ENCODE results near the gene SLC25A38. TPM values are rescaled to one million over a fixed set of nuclear protein-coding genes. Genes with fewer than 3 reads are reported as not detected.

Gene SLC25A38
- total and polyA plus RNA-seq, 9 of the 15 experiments (the other 6 are each of a cell fraction or from before 2014, with no cell fraction given), result 13.5 to 51.1 (median 30.6) TPM

DNA sequence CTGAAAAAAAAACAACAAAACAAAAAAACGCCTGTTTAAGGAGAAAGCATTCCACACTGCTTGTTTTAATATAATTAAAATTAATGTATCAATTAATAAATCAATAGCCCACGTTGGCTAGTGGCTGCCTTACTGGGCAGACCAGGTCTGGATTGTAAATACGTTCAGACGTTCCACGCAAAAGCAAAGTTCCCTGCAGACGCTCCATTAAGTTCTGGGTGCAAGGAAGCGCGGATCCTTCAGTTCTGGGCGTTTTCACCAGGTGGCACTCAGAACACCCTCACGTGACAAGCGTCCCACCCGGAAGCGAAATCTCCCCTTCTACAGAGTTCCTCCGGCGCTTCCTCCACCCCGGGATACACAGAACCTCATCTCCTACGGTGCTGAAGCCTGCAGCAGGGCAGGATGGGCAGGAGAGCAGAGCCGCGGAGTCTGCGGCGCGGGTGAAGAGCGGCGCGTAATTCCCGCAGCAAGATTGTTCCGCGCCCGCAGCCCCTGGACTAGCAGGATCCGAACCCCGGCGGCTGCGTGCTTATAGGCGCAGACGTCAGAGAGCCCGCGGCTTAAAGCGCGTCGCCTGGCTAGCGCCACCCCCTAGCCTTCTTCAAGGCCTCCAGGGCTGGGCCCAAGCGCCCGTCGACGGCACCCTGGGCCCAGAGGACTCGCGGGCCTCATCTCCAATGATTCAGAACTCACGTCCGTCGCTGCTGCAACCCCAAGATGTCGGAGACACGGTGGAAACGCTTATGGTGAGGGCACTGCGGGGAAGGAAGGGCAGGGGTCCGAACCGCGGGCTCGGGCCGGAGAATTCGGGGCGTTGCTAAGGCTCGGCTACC lies at the start of gene SLC25A38 (continued):
- TF ChIP-seq, protein P1, sequence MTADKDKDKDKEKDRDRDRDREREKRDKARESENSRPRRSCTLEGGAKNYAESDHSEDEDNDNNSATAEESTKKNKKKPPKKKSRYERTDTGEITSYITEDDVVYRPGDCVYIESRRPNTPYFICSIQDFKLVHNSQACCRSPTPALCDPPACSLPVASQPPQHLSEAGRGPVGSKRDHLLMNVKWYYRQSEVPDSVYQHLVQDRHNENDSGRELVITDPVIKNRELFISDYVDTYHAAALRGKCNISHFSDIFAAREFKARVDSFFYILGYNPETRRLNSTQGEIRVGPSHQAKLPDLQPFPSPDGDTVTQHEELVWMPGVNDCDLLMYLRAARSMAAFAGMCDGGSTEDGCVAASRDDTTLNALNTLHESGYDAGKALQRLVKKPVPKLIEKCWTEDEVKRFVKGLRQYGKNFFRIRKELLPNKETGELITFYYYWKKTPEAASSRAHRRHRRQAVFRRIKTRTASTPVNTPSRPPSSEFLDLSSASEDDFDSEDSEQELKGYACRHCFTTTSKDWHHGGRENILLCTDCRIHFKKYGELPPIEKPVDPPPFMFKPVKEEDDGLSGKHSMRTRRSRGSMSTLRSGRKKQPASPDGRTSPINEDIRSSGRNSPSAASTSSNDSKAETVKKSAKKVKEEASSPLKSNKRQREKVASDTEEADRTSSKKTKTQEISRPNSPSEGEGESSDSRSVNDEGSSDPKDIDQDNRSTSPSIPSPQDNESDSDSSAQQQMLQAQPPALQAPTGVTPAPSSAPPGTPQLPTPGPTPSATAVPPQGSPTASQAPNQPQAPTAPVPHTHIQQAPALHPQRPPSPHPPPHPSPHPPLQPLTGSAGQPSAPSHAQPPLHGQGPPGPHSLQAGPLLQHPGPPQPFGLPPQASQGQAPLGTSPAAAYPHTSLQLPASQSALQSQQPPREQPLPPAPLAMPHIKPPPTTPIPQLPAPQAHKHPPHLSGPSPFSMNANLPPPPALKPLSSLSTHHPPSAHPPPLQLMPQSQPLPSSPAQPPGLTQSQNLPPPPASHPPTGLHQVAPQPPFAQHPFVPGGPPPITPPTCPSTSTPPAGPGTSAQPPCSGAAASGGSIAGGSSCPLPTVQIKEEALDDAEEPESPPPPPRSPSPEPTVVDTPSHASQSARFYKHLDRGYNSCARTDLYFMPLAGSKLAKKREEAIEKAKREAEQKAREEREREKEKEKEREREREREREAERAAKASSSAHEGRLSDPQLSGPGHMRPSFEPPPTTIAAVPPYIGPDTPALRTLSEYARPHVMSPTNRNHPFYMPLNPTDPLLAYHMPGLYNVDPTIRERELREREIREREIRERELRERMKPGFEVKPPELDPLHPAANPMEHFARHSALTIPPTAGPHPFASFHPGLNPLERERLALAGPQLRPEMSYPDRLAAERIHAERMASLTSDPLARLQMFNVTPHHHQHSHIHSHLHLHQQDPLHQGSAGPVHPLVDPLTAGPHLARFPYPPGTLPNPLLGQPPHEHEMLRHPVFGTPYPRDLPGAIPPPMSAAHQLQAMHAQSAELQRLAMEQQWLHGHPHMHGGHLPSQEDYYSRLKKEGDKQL (CRISPR knock-in tag; IDR thresholded peaks at IDR 0.05; ENCODE audit: borderline replicate concordance), result peak; percentile 94; the same call in 1 of the 2 replicates
- TF ChIP-seq NR2C1 (IDR thresholded peaks at IDR 0.05), result peak; percentile 97
- peak; percentile 97 for TF ChIP-seq NR2C1 (tag; IDR thresholded peaks at IDR 0.05)
- TF ChIP-seq GTF2F1 (IDR thresholded peaks at IDR 0.05; ENCODE audit: low read depth, low read length), result peak; percentile 42; the same call in 1 of the 2 replicates
- TF ChIP-seq, protein P2, sequence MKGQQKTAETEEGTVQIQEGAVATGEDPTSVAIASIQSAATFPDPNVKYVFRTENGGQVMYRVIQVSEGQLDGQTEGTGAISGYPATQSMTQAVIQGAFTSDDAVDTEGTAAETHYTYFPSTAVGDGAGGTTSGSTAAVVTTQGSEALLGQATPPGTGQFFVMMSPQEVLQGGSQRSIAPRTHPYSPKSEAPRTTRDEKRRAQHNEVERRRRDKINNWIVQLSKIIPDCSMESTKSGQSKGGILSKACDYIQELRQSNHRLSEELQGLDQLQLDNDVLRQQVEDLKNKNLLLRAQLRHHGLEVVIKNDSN (CRISPR knock-in tag; IDR thresholded peaks at IDR 0.05), result peak; percentile 99
- TF ChIP-seq, protein P3, sequence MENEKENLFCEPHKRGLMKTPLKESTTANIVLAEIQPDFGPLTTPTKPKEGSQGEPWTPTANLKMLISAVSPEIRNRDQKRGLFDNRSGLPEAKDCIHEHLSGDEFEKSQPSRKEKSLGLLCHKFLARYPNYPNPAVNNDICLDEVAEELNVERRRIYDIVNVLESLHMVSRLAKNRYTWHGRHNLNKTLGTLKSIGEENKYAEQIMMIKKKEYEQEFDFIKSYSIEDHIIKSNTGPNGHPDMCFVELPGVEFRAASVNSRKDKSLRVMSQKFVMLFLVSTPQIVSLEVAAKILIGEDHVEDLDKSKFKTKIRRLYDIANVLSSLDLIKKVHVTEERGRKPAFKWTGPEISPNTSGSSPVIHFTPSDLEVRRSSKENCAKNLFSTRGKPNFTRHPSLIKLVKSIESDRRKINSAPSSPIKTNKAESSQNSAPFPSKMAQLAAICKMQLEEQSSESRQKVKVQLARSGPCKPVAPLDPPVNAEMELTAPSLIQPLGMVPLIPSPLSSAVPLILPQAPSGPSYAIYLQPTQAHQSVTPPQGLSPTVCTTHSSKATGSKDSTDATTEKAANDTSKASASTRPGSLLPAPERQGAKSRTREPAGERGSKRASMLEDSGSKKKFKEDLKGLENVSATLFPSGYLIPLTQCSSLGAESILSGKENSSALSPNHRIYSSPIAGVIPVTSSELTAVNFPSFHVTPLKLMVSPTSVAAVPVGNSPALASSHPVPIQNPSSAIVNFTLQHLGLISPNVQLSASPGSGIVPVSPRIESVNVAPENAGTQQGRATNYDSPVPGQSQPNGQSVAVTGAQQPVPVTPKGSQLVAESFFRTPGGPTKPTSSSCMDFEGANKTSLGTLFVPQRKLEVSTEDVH (IDR thresholded peaks at IDR 0.05; ENCODE audit: low read depth, partially characterized antibody), result peak; percentile 81
- peak; percentile 72 to 84; a peak in 3 of 4 replicates for TF ChIP-seq SIN3A (IDR thresholded peaks at IDR 0.05; ENCODE audit: borderline replicate concordance in 2 of 2, control insufficient read depth in 1 of 2, low read depth in 2 of 2, low read length in 2 of 2)
- TF ChIP-seq ZNF239 (CRISPR knock-in tag; IDR thresholded peaks at IDR 0.05), result no peak; the same call in 1 of the 2 replicates
- TF ChIP-seq TOE1 (IDR thresholded peaks at IDR 0.05; ENCODE audit: borderline replicate concordance), result peak; percentile 96
- no peak; the same call in 1 of the 2 replicates for TF ChIP-seq TOE1 (CRISPR knock-in tag; IDR thresholded peaks at IDR 0.05; ENCODE audit: borderline replicate concordance, low read depth)
- TF ChIP-seq ZNF561 (CRISPR knock-in tag; conservative IDR thresholded peaks at IDR 0.05), result no peak
- TF ChIP-seq MAZ (CRISPR knock-in tag; conservative IDR thresholded peaks at IDR 0.05 in 1 of 2, IDR thresholded peaks at IDR 0.05 in 1 of 2), result peak; percentile 48 to 52; a peak in 2 of 4 replicates
- peak; percentile 99 for TF ChIP-seq ZFX (CRISPR knock-in tag; IDR thresholded peaks at IDR 0.05)
- no peak for TF ChIP-seq SRSF1 (IDR thresholded peaks at IDR 0.05; ENCODE audit: low read depth, low read length)
- peak; percentile 75 for TF ChIP-seq CREB1 (IDR thresholded peaks at IDR 0.05)
- TF ChIP-seq CREB1 (CRISPR knock-in tag; IDR thresholded peaks at IDR 0.05), result peak; percentile 66; the same call in 1 of the 2 replicates
- peak; percentile 92 for TF ChIP-seq HNRNPLL (IDR thresholded peaks at IDR 0.05; ENCODE audit: low read depth, low read length, poor library complexity, severe bottlenecking)
- TF ChIP-seq SOX6 (IDR thresholded peaks at IDR 0.05), result peak; percentile 68

All from K562 (cell line).